GM21381 (cell line): ENCODE data around the gene COPE.

Experiments
- ATAC-seq: cut with Tn5 transposase; IDR thresholded peaks from one replicate; pipeline ENCODE4 v1.9.1; 2021; ENCODE audit warnings: mild to moderate bottlenecking, moderate library complexity; ENCODE audit not compliant: unreplicated experiment

Gene COPE

GRCh38 chr19:18853755-18854427 is 65.3 kb downstream of the COPE start:
- no peak for ATAC-seq

GRCh38 chr19:18852648-18853047 is 66.5 kb downstream of the COPE start:
- no peak for ATAC-seq

- no peak for ATAC-seq
Observed at GRCh38 chr19:18851673-18852325, 67.4 kb downstream of the COPE start.

DNA sequence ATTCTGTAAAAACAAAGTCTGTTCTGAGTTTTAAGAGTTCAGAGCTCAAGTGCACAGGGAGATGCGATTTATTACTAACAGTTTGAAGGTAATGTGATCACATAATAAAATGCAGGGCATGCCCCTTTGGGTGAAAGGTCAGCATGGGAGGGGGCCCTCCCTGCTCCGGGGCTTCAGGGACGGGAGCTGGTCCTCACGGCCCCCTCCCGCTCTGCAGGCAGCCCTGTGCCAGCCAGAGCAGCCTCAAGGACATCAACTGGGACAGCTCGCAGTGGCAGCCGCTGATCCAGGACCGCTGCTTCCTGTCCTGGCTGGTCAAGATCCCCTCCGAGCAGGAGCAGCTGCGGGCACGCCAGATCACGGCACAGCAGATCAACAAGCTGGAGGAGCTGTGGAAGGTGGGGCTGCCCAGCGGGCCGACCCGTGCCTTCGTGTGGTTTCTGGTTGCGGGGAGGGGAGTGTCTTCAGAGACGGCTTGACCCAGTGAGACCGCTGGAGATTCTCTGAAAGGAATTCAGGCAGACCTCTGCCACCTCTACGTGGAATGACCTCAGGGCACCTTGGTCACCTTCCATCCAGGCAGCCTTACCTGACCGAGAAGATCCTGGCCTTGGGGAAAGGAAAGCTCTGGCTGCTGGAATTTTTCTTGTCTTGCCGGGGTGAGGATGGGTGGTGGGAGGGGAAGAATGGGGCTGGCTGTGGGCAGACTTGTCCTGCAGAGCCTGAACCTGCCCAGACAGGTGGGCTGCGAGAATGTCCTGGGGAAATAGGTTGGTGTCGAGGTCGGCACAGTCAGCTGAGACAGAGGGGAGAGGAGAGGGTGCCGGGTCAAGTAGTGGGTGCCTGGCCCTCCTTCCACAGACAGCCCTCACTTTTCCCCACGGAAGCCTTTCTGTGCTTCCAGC is 68.5 kb downstream of the COPE start:
- ATAC-seq: no peak

DNA sequence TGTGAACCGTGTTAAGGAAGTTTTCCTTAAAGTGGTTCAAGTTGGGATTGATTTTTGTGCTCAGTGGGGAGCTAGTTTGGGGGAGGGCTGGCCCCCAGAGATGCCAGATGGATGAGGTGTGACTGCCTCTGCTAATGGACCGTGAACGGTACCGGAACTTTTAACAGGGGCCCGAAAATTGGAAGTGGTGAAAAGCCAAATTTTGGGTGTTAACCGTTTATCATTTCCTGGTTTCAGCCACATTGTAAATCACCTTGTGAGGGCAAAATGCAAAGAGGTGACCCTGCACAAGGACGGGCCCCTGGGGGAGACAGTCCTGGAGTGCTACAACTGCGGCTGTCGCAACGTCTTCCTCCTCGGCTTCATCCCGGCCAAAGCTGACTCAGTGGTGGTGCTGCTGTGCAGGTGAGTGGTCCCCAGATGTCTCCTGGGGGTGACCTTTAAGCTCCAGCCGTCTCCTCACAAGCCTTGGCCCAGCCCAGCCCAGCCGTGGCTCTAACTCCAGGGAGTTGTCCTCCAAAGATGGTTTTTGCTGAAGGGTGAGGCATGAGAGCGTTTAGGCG is 69.3 kb downstream of the COPE start:
- ATAC-seq: no peak
